HG03103 (cell line): ENCODE data around the gene SPIRE2.
"Not testable (repeated sequence)": the region's sequence is repeated elsewhere in the genome, so short reads cannot be mapped to it uniquely, and the experiment has no call there.

Experiments used
- ATAC-seq: cut with Tn5 transposase; IDR thresholded peaks from one replicate; pipeline ENCODE4 v1.9.1; 2021; ENCODE audit warnings: low read depth; ENCODE audit not compliant: unreplicated experiment

SPIRE2 gene

GRCh38 chr16:89911375-89911774, 83.1 kb downstream of the SPIRE2 start:
- no peak for ATAC-seq

GRCh38 chr16:89912143-89912542, 83.9 kb downstream of the SPIRE2 start:
- no peak for ATAC-seq

- no peak for ATAC-seq
These were observed 84.4 kb downstream of the SPIRE2 start for GRCh38 chr16:89912627-89913026.

GRCh38 chr16:89913408-89914387, 85.4 kb downstream of the SPIRE2 start:
- no peak for ATAC-seq

GRCh38 chr16:89914642-89915285, 86.5 kb downstream of the SPIRE2 start:
- not testable (repeated sequence) for ATAC-seq

GRCh38 chr16:89915303-89916232, 87.3 kb downstream of the SPIRE2 start:
- no peak for ATAC-seq

GRCh38 chr16:89917773-89918452, 89.6 kb downstream of the SPIRE2 start:
- no peak for ATAC-seq

- ATAC-seq, result no peak
These were observed 90.4 kb downstream of the SPIRE2 start, which contains the start of gene MC1R for GRCh38 chr16:89918453-89919347. MC1R (plus strand) TSS chr16:89918862; CDS start chr16:89919259, 397 bp downstream.

- no peak for ATAC-seq
These were observed 91.5 kb downstream of the SPIRE2 start for GRCh38 chr16:89919535-89920406.

- ATAC-seq, result no peak
These were observed 92.4 kb downstream of the SPIRE2 start for GRCh38 chr16:89920723-89921122.
